Tibial artery (tissue), 4 donors: ENCODE data around the gene UAP1.

Source experiments
- DNase-seq, 2 donors: peaks; one replicate each; pipeline ENCODE4 v3.0.0-alpha.2; 2019
- H3K27ac ChIP-seq, 2 donors: fragments of 200-600 bp; sonication (generic) in 1 of 2; 1 replicate in 1 of 2; 2 replicates in 1 of 2; pipeline ENCODE4 v1.5.1; 2018 to 2019; ENCODE audit warnings: mild to moderate bottlenecking in 1 of 2
- H3K27me3 ChIP-seq, 2 donors: fragments of 200-600 bp; sonication (generic) in 1 of 2; one replicate each; pipeline versions ENCODE4 v1.5.1 to v1.6.0; 2016 to 2019
- H3K36me3 ChIP-seq, 3 donors: fragments of 200-600 bp; sonication (generic) in 2 of 3; one replicate each; pipeline ENCODE4 v1.5.1; 2016 to 2019; ENCODE audit warnings: mild to moderate bottlenecking in 2 of 3
- H3K4me1 ChIP-seq, 4 donors: fragments of 200-600 bp; sonication (generic) in 2 of 4; 1 replicate in 3 of 4; 2 replicates in 1 of 4; pipeline ENCODE4 v1.5.1; 2016 to 2019
- H3K4me3 ChIP-seq, 2 donors: fragments of 200-600 bp; sonication (generic) in 1 of 2; 1 replicate in 1 of 2; 2 replicates in 1 of 2; pipeline ENCODE4 v1.5.1; 2018 to 2019; ENCODE audit warnings: mild to moderate bottlenecking in 2 of 2
- H3K9me3 ChIP-seq, 3 donors: fragments of 200-600 bp; sonication (generic) in 1 of 3; one replicate each; pipeline ENCODE4 v1.5.1; 2016 to 2019
- intact Hi-C: fragments of 100-400 bp; cut with DNase I; formaldehyde crosslinking; loops from one replicate; pipeline ENCODE4 v1.15.0; 2023; ENCODE audit warnings: low total_unique reads
- TF ChIP-seq, protein P1 (sequence below), 2 experiments: fragments of 200-600 bp in 1 of 2; fragments of 450-650 bp in 1 of 2; IDR thresholded peaks; one replicate each; pipeline ENCODE4 v1.5.1; 2017 to 2019; ENCODE audit warnings: antibody characterized with exemption in 2 of 2, mild to moderate bottlenecking in 1 of 2, moderate library complexity in 1 of 2

UAP1 gene

DNA sequence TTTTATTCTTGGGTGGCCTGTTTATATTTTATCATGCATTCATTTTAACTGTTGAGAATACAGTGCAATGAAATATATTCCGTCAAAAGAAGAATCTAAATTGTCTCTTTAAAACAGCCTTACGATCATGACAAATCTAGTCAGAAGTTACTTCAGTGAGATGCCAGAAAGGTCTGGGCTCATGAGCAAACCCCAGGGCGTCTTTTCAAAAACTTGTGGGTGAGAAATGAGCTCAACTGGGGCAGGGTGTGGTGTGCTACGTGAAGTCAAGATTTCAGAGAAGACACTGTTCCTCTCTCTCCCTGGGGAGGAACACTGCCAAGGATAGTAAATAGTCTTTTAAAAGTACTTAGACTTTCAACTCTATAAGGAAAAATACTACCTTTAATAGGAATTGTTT, 13.4 kb upstream of the UAP1 start:
- intact Hi-C loops, result no loop called here
- TF ChIP-seq, protein P1, sequence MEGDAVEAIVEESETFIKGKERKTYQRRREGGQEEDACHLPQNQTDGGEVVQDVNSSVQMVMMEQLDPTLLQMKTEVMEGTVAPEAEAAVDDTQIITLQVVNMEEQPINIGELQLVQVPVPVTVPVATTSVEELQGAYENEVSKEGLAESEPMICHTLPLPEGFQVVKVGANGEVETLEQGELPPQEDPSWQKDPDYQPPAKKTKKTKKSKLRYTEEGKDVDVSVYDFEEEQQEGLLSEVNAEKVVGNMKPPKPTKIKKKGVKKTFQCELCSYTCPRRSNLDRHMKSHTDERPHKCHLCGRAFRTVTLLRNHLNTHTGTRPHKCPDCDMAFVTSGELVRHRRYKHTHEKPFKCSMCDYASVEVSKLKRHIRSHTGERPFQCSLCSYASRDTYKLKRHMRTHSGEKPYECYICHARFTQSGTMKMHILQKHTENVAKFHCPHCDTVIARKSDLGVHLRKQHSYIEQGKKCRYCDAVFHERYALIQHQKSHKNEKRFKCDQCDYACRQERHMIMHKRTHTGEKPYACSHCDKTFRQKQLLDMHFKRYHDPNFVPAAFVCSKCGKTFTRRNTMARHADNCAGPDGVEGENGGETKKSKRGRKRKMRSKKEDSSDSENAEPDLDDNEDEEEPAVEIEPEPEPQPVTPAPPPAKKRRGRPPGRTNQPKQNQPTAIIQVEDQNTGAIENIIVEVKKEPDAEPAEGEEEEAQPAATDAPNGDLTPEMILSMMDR (IDR thresholded peaks at IDR 0.05), result no peak
- Histone ChIP-seq H3K27me3 (no peaks in the 10 kb centered on the region), H3K36me3 (no peaks in the 10 kb centered on the region), H3K4me1 (peaks cover 0 to 12% (median 1%) of the 10 kb centered on the region in 4 donors), H3K4me3 (no peak overlapping the region), H3K27ac (no peak overlapping the region), H3K9me3 (peaks cover 0 to 2% (median 0%) of the 10 kb centered on the region in 3 donors)
- DNase-seq, result peak; percentile 80 to 81

GRCh38 chr1:162549001-162549400, 12.5 kb upstream of the UAP1 start:
- Histone ChIP-seq H3K4me1 (peaks cover 0 to 12% (median 1%) of the 10 kb centered on the region in 4 donors), H3K36me3 (no peaks in the 10 kb centered on the region), H3K9me3 (no peaks in the 10 kb centered on the region), H3K27ac (no peak overlapping the region), H3K27me3 (no peaks in the 10 kb centered on the region), H3K4me3 (no peak overlapping the region)
- DNase-seq, result no peak
- intact Hi-C loops, result no loop called here
- TF ChIP-seq, protein P1 (IDR thresholded peaks at IDR 0.05), result no peak

DNA sequence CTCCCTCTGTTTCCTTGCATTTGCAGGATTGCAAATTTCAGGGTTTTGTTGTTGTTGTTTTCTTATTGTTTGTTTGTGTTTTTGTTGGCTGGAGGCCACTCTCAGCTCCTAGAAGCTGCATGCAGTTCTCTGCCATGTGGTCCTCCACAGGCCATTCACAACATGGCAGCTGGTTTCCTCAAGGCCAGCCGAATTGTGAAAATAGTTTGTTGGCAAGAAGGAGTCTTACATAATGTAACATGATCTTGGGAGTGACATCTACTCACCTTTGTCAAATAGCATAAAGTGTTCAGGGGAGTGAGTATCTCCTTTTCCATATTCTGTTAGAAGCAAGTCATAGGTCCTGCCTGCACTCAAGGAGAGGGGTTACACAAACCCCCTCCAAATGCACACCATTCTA, 10.6 kb upstream of the UAP1 start:
- Histone ChIP-seq H3K36me3 (no peaks in the 10 kb centered on the region), H3K9me3 (no peaks in the 10 kb centered on the region), H3K27me3 (no peaks in the 10 kb centered on the region), H3K4me1 (peaks cover 0 to 12% (median 1%) of the 10 kb centered on the region in 4 donors), H3K4me3 (no peak overlapping the region), H3K27ac (no peak overlapping the region)
- TF ChIP-seq, protein P1 (IDR thresholded peaks at IDR 0.05), result no peak
- no peak for DNase-seq
- intact Hi-C loops, result no loop called here

DNA sequence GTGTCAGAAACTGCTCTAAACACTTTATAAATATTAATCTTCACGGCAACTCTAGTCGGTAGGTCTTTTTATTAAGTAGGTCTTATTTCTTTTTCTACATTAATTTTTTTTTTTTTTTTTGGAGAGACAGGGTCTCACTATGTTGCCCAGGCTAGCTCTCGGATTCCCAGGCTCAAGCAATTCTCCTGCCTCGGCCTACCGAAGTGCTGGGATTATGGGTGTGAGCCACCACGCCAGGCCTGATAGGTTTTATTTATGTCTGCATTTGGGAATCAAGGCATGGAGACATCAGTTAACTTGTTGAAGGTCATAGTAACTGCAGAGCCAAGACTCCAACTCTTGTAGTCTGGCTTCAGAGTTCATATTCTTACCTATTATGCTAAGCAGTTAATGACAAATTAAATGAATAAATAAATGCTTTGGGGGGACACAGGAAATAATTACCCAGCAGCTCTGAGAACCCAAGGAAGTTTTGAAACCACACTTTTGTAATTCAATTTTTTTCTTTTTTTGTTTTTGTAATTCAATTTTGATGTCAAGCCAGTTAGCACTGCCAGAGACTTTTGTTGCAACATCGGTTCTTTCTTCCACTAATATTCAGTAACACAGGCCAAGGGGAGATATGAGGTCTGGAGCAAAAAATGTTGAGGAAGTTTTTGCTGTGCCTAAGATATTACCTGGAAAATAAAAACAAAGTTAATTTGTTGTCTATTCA, 9.4 kb upstream of the UAP1 start:
- no peak for DNase-seq
- Histone ChIP-seq H3K4me1 (peaks cover 0 to 12% (median 1%) of the 10 kb centered on the region in 4 donors), H3K4me3 (no peak overlapping the region), H3K9me3 (no peaks in the 10 kb centered on the region), H3K27me3 (no peaks in the 10 kb centered on the region), H3K27ac (peak overlapping the region; percentile 38 to 55), H3K36me3 (no peaks in the 10 kb centered on the region)
- TF ChIP-seq, protein P1 (IDR thresholded peaks at IDR 0.05), result no peak
- intact Hi-C loops, result no loop called here

DNA sequence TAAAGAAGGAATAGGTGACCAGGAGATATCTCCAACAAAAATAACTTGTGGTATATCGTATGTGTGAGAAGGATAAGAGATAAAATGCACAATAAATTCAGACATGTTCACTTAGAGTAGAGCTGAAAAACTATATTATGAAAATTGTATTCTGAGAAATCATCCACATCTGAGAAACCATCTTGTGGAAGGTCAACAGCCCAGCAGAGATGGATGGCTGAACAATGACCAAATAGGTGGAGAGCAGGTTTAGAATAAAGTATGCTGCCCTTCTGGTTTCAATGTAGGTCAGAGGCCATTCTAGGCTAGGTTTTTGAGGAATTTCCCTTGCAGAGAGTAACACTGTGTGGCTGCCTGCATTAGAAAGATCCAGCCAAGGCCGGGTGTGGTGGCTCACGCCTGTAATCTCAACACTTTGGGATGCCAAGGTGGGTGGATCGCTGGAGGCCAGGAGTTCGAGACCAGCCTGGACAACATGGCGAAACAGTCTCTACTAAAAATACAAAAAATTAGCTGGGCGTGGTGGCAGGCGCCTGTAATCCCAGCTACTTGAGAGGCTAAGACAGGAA, 8.8 kb upstream of the UAP1 start:
- intact Hi-C loops, result no loop called here
- Histone ChIP-seq H3K4me1 (peaks cover 0 to 12% (median 1%) of the 10 kb centered on the region in 4 donors), H3K9me3 (no peaks in the 10 kb centered on the region), H3K27ac (peak overlapping the region; percentile 38 to 55), H3K4me3 (no peak overlapping the region), H3K27me3 (no peaks in the 10 kb centered on the region), H3K36me3 (no peaks in the 10 kb centered on the region)
- TF ChIP-seq, protein P1 (IDR thresholded peaks at IDR 0.05), result no peak
- no peak for DNase-seq
